ENCODE data around the gene GRIN2C.

The GRIN2C gene

GRCh38 chr17:74798239-74798707, 61.4 kb downstream of the GRIN2C start:
- H3K4me3 ChIP-seq (ENCODE audit: low read length): no peak overlapping the region
- no peak for TF ChIP-seq CTCF (IDR thresholded peaks at IDR 0.05; ENCODE audit: insufficient read depth, low read depth, low read length, missing control alignments)
- no peak for DNase-seq (ENCODE audit: low read depth)

GRCh38 chr17:74797824-74798223, 61.9 kb downstream of the GRIN2C start:
- H3K4me3 ChIP-seq (ENCODE audit: low read length): no peak overlapping the region
- TF ChIP-seq CTCF (IDR thresholded peaks at IDR 0.05; ENCODE audit: insufficient read depth, low read depth, low read length, missing control alignments): no peak
- DNase-seq (ENCODE audit: low read depth): no peak

- H3K4me3 ChIP-seq (ENCODE audit: low read length): no peak overlapping the region
- no peak for DNase-seq (ENCODE audit: low read depth)
- no peak for TF ChIP-seq CTCF (IDR thresholded peaks at IDR 0.05; ENCODE audit: insufficient read depth, low read depth, low read length, missing control alignments)
Measured at GRCh38 chr17:74796866-74797265, 62.8 kb downstream of the GRIN2C start.

- no peak for DNase-seq (ENCODE audit: low read depth)
- H3K4me3 ChIP-seq (ENCODE audit: low read length): no peak overlapping the region
- no peak for TF ChIP-seq CTCF (IDR thresholded peaks at IDR 0.05; ENCODE audit: insufficient read depth, low read depth, low read length, missing control alignments)
Measured at GRCh38 chr17:74796211-74796610, 63.5 kb downstream of the GRIN2C start.

- H3K4me3 ChIP-seq (ENCODE audit: low read length): no peak overlapping the region
- DNase-seq (ENCODE audit: low read depth): no peak
- TF ChIP-seq CTCF (IDR thresholded peaks at IDR 0.05; ENCODE audit: insufficient read depth, low read depth, low read length, missing control alignments): no peak
Measured at GRCh38 chr17:74795327-74796020, 64.2 kb downstream of the GRIN2C start.

- no peak for DNase-seq (ENCODE audit: low read depth)
Measured at GRCh38 chr17:74792586-74793105, 67.0 kb downstream of the GRIN2C start.

More at GRCh38 chr17:74792586-74793105, 67.0 kb downstream of the GRIN2C start:
- no peak overlapping the region for H3K4me3 ChIP-seq (ENCODE audit: low read length)
- no peak for TF ChIP-seq CTCF (IDR thresholded peaks at IDR 0.05; ENCODE audit: insufficient read depth, low read depth, low read length, missing control alignments)

Measured in epithelial cell of esophagus (primary cell).